Upper lobe of left lung (tissue), 4 donors: ENCODE results near the gene SDE2.

ENCODE experiments used
- CTCF ChIP-seq, 6 experiments: fragments of 450-650 bp in 4 of 6; fragments of 200-600 bp in 2 of 6; sonication (generic) in 2 of 6; IDR thresholded peaks; one replicate each; pipeline ENCODE4 v1.5.1; 2016 to 2019; ENCODE audit warnings: antibody characterized with exemption in 6 of 6
- POLR2A ChIP-seq, 4 donors: fragments of 450-650 bp; IDR thresholded peaks; one replicate each; pipeline ENCODE4 v1.5.1; 2016 to 2017; ENCODE audit warnings: antibody characterized with exemption in 4 of 4, mild to moderate bottlenecking in 2 of 4
- POLR2AphosphoS5 ChIP-seq, 2 donors: sonication (generic); formaldehyde crosslinking; IDR thresholded peaks; one replicate each; pipeline ENCODE4 v1.5.1; 2017; ENCODE audit warnings: antibody characterized with exemption in 2 of 2

- TF ChIP-seq CTCF (IDR thresholded peaks at IDR 0.05) (no peak), POLR2A (IDR thresholded peaks at IDR 0.05) (no peak), POLR2AphosphoS5 (IDR thresholded peaks at IDR 0.05) (no peak)
Measured at GRCh38 chr1:226027538-226028217, 28.5 kb upstream of the SDE2 start.
